RWPE1 (cell line): ENCODE data around the gene ARHGEF7.

ENCODE experiments used
- CTCF ChIA-PET: fragments of 350-600 bp; sonication (Branson Sonifier 250); formaldehyde crosslinking; extraction: SDS; loops from one replicate; lab custom pipeline; 2021; lab: Yijun Ruan, JAX
- POLR2A ChIA-PET: fragments of 400-600 bp; formaldehyde crosslinking; extraction: SDS; loops from one replicate; lab custom pipeline; 2020; ENCODE audit warnings: antibody characterized with exemption; ENCODE audit not compliant: low non-redundant PET; lab: Yijun Ruan, JAX
- DNase-seq: peaks from one replicate; pipeline ENCODE4 v3.0.0; 2012; ENCODE audit warnings: low spot score
- H3K27ac ChIP-seq: fragments of 450-650 bp; 2 replicates; pipeline ENCODE4 v1.5.1; 2017
- TF ChIP-seq, protein P1 (sequence below): fragments of 450-650 bp; conservative IDR thresholded peaks from 2 replicates; pipeline ENCODE4 v1.5.1; 2017; ENCODE audit warnings: low read depth, mild to moderate bottlenecking

ARHGEF7 gene

DNA sequence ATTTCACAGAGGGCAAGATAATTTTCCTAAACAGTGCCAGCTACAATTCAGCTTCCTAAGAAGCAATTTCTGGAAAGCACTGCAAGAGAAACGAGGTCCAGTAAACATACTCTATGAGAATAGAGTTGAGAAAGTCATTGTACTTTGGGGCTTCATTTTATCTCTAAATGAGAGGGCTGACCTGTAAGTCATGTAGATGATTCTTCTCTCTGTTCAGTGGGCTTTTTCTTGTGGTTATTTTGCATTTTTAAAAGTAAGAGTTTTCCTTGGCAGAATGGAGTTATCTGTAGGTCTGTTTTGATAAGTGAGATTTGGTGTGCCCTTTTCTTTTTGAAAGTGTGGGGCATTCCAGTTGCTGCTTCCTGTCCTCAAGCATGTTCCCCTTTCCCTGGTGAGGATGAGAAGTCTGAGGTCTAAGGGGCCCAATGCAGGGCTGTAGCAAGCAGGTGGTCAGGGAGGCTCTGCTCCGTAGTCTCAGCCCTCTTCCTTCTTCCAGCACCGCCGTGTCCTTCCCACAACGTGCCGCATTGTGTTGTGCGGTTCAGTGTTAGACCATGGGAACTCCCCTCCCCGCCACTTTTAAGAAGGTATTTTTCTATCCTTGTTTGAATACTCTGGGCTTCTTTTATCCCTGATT lies 86.3 kb downstream of the ARHGEF7 start:
- no peak for DNase-seq
- ChIA-PET POLR2A (interaction anchor here (0.5 kb wide), 1 partner anchor 241 kb away, joined by 3 read pairs; no protein-coding TSS in a partner anchor), CTCF (no interaction called here)
- no peak overlapping the region for H3K27ac ChIP-seq
- TF ChIP-seq, protein P1, sequence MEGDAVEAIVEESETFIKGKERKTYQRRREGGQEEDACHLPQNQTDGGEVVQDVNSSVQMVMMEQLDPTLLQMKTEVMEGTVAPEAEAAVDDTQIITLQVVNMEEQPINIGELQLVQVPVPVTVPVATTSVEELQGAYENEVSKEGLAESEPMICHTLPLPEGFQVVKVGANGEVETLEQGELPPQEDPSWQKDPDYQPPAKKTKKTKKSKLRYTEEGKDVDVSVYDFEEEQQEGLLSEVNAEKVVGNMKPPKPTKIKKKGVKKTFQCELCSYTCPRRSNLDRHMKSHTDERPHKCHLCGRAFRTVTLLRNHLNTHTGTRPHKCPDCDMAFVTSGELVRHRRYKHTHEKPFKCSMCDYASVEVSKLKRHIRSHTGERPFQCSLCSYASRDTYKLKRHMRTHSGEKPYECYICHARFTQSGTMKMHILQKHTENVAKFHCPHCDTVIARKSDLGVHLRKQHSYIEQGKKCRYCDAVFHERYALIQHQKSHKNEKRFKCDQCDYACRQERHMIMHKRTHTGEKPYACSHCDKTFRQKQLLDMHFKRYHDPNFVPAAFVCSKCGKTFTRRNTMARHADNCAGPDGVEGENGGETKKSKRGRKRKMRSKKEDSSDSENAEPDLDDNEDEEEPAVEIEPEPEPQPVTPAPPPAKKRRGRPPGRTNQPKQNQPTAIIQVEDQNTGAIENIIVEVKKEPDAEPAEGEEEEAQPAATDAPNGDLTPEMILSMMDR = no peak

DNA sequence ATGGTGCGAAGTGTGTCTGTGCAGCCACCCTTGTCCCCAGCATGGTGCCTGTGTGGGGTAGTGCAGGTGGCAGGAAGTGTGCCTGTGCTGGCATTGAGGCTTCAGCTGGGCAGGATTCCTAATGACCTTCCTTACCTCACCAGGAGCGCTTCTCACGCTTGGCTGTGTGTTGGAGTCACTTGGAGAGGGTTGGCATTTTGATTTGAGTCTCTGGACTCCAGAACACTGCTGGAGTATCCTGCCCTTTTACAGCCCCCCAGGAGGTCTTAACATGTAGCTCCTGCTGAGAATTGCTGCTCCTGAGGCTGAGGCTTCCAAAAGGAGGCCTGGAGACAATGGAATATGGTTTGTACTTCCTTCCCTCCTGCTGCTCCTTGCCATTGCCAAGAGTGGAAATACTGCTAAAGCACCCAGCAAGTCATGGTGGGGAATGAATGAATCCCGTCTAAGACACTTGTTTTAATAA lies 87.1 kb downstream of the ARHGEF7 start:
- no peak for DNase-seq
- H3K27ac ChIP-seq = no peak overlapping the region
- ChIA-PET CTCF (no interaction called here), POLR2A (no interaction called here)
- TF ChIP-seq, protein P1 = no peak

DNA sequence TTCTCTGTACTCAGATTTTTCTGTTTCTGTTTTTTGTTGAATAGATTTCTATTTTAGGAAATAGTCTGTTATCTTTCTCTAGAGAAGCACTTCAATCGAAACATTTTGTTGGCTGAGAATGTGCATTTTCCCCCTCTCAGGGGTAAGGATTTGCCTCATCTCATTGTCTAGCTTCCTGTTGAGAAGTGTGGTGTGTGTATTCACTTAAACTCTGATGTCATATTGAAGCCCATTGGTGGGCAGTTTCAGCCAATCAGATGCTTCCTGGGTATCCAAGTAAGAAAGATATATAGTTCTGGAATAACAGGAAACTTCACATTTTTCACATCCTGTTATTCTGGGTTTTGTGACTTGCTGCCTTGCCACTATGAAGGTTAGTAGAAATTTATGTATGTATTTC lies 87.6 kb downstream of the ARHGEF7 start:
- CTCF ChIA-PET = interaction anchor here (0.7 kb wide), 1 partner anchor 9 kb away, joined by 3 read pairs; no protein-coding TSS in a partner anchor
- TF ChIP-seq, protein P1 = no peak
- POLR2A ChIA-PET = no interaction called here
- DNase-seq = peak; percentile 78
- H3K27ac ChIP-seq = no peak overlapping the region

DNA sequence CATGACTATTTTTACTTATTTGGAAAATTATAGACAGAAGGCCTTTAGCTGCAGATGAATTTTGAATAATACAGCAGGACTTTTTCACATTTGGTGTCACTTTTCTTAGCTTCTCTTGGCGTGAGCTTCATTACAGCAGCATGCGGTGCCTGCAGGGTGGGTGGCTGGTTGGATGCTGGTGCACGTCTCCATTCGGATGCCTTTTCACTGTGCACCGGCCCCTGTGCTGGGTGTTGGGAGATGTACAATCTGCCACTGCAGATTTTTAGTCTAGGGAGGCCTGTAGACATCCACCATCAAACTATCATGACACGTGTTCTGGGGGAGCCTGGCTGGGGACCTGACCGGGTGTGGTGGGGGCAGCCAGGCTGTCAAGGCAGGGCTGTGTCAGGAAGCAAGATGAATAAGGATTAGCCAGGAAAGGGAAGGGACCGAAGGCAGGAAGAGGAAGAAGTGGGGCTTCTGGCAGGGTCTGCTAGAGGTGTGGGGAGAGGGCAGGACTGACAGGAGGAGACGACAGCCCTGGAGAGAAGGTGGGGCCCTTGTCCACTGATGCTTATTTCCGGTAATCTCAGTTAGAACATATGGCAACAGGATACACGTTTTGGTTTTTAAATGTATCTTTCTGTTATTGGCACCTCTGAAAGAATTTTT lies 88.8 kb downstream of the ARHGEF7 start:
- ChIA-PET POLR2A (no interaction called here), CTCF (interaction anchor here (0.6 kb wide), 1 partner anchor 12 kb away, joined by 5 read pairs; no protein-coding TSS in a partner anchor)
- H3K27ac ChIP-seq = peak overlapping the region; percentile 64
- TF ChIP-seq, protein P1 = no peak
- no peak for DNase-seq

DNA sequence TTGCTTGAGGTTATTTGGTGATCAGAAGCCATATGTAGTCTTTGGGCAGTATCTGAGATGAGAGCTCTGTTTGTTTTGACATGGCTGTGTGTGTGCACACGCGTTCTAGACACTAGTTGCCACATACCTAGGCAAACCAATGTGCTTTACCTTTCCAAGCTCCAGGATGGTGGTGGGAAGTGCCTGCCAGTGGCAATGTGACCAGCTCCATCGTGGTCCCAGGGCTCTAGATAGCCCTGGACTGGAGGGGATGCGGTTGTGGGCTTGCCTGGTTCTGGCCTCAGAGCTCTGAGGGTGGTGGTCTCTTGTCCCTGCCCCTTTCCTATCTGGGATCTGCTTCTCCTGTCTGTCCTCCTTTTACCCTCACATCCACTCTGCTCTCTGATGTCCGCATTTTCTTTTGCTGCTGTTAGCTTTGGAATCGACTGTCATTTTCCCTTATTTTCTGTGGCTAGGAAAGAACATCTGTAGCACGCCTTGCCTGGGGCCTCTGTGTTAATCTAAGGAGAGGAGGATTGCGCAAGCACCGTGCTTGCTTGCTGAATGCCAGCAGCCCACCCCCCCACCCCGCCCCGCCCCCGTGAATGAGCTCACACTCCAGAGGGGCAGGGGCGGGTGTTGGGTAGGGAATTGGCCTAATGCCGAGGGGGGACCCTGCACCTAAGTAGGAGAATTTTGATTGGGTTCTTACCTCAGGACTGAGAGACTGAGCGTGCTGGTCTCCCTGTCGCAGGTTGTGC lies 89.5 kb downstream of the ARHGEF7 start:
- ChIA-PET CTCF (no interaction called here), POLR2A (interaction anchor here (0.6 kb wide), 1 partner anchor 137 kb away, joined by 6 read pairs; no protein-coding TSS in a partner anchor)
- peak overlapping the region; percentile 64 for H3K27ac ChIP-seq
- DNase-seq = peak; percentile 68
- TF ChIP-seq, protein P1 = no peak

DNA sequence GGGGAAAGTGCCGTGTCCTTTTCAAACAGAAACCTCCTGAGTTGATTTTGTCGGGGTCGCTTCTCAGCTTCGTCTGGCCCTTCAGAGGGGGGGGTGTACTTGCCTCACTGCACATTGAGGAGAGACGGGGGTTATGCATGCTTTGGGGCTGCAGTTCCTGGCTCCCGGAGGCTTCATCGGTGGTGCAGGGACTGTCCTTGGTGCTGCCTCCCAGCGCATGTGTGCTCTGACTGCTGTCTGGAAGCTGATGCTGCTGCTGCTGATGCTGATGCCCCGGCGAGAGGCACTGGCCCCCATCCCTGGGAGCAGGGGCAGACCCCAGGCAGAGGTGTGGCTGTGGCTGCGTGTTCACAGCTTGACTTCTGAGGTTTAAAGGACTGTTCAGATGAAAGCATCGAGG lies 91.0 kb downstream of the ARHGEF7 start:
- TF ChIP-seq, protein P1 = no peak
- POLR2A ChIA-PET = no interaction called here
- CTCF ChIA-PET = interaction anchor here (0.6 kb wide), 1 partner anchor 47 kb away, joined by 11 read pairs; no protein-coding TSS in a partner anchor
- DNase-seq = no peak
- no peak overlapping the region for H3K27ac ChIP-seq
